ENCODE results near the gene ZBTB5.
"Not testable (repeated sequence)": the region's sequence is repeated elsewhere in the genome, so short reads cannot be mapped to it uniquely, and the experiment has no call there.

The ZBTB5 gene

DNA sequence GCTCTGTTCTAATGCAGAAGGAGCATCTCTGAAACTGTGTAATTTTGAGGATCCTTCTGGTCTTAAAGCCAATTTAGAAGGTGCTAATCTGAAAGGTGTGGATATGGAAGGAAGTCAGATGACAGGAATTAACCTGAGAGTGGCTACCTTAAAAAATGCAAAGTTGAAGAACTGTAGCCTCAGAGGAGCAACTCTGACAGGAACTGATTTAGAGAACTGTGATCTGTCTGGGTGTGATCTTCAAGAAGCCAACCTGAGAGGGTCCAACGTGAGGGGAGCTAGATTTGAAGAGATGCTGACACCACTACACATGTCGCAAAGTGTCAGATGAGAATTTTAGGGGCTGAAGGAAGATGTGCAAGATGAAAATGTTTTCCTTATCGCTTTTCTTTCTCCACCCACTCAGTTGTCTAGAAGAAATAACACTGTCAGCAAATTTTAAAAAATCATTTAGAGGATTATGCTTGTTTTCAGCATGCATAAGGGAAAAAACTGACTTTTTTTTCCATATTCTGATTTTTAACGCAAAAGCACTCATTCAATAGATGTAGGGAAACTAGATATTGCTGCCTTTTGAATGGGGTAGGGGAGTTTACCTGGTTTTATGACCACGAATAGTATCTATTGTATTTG, 12.9 kb upstream of the ZBTB5 start:
- H3K9me3 Mint-ChIP-seq: not testable (repeated sequence)

DNA sequence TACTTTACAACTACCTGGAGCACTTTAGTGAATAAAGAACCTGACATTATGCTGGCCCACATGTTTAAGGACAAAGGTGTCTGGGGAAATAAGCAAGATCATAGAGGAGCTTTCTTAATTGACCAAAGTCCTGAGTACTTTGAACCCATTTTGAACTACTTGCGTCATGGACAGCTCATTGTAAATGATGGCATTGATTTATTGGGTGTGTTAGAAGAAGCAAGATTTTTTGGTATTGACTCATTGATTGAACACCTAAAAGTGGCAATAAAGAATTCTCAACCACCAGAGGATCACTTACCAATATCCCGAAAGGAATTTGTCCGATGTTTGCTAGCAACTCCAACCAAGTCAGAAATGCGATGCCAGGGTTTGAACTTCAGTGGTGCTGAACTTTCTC, 12.2 kb upstream of the ZBTB5 start:
- not testable (repeated sequence) for H3K4me1 Mint-ChIP-seq; H3K4me3 Mint-ChIP-seq; H3K27ac Mint-ChIP-seq (ENCODE audit: low read depth); H3K9me3 Mint-ChIP-seq; ATAC-seq (replicated peaks; ENCODE audit: extremely low read depth, poor library complexity, severe bottlenecking); H3K36me3 Mint-ChIP-seq (ENCODE audit: insufficient read depth); DNase-seq (ENCODE audit: low spot score in 2 of 2)
- H3K27me3 Mint-ChIP-seq: peaks cover 53% of the 10 kb centered on the region

More for the DNA sequence above, 12.9 kb upstream of the ZBTB5 start:
- ATAC-seq (replicated peaks; ENCODE audit: extremely low read depth, poor library complexity, severe bottlenecking); H3K27ac Mint-ChIP-seq (ENCODE audit: low read depth); DNase-seq (ENCODE audit: low spot score in 2 of 2); H3K36me3 Mint-ChIP-seq (ENCODE audit: insufficient read depth); H3K4me1 Mint-ChIP-seq; H3K4me3 Mint-ChIP-seq: not testable (repeated sequence)
- peaks cover 53% of the 10 kb centered on the region for H3K27me3 Mint-ChIP-seq

DNA sequence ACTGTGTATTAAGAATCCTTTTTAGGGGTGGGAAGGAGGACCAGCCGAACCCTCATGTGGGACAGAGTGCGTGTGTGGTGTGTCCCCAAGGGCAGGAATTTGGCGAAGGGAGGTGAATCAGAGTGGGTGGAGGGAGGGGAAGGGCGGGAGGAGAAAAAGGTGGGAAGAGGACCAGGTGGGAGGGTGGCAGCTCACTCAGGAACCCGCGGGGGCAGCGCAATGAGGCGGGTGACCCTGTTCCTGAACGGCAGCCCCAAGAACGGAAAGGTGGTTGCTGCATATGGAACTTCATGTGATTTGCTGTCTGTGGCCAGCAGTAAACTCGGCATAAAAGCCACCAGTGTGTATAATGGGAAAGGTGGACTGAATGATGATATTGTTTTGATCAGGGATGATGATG, 11.7 kb upstream of the ZBTB5 start:
- DNase-seq (ENCODE audit: low spot score in 2 of 2) (no peak), ATAC-seq (replicated peaks; ENCODE audit: extremely low read depth, poor library complexity, severe bottlenecking) (no peak)
- H3K27me3 Mint-ChIP-seq: peaks cover 49% of the 10 kb centered on the region
- no peaks in the 10 kb centered on the region for H3K36me3 Mint-ChIP-seq (ENCODE audit: insufficient read depth)
- no peaks in the 10 kb centered on the region for H3K9me3 Mint-ChIP-seq
- H3K4me3 Mint-ChIP-seq: no peak overlapping the region
- H3K27ac Mint-ChIP-seq (ENCODE audit: low read depth): no peak overlapping the region
- peaks cover 5% of the 10 kb centered on the region for H3K4me1 Mint-ChIP-seq

- peaks cover 6% of the 10 kb centered on the region for H3K4me1 Mint-ChIP-seq
- no peak for ATAC-seq (replicated peaks; ENCODE audit: extremely low read depth, poor library complexity, severe bottlenecking)
- DNase-seq (ENCODE audit: low spot score in 2 of 2): no peak
Measured at GRCh38 chr9:37474438-37474837, 9.2 kb upstream of the ZBTB5 start.

DNA sequence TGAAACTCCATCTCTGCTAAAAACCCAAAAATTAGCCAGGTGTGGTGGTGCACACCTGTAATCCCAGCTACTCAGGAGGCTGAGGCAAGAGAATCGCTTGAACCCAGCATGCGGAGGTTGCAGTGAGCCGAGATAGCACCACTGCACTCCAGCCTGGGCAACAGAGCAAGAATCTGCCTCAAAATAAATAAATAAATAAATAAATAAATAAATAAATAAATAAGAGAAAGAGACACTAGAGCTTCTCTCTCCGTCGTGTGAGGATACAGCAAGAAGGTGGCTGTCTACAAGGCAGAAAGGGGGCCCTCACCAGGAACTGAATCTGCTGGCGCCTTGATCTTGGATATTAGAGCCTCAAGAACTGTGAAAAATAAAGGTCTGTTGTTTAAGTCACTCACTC, 8.7 kb upstream of the ZBTB5 start:
- peaks cover 25% of the 10 kb centered on the region for H3K27me3 Mint-ChIP-seq
- ATAC-seq (replicated peaks; ENCODE audit: extremely low read depth, poor library complexity, severe bottlenecking); H3K27ac Mint-ChIP-seq (ENCODE audit: low read depth): not testable (repeated sequence)

More at GRCh38 chr9:37474438-37474837, 9.2 kb upstream of the ZBTB5 start:
- no peaks in the 10 kb centered on the region for H3K36me3 Mint-ChIP-seq (ENCODE audit: insufficient read depth)
- H3K9me3 Mint-ChIP-seq: no peaks in the 10 kb centered on the region
- H3K27me3 Mint-ChIP-seq: peaks cover 29% of the 10 kb centered on the region
- H3K27ac Mint-ChIP-seq (ENCODE audit: low read depth): no peak overlapping the region
- H3K4me3 Mint-ChIP-seq: no peak overlapping the region

DNA sequence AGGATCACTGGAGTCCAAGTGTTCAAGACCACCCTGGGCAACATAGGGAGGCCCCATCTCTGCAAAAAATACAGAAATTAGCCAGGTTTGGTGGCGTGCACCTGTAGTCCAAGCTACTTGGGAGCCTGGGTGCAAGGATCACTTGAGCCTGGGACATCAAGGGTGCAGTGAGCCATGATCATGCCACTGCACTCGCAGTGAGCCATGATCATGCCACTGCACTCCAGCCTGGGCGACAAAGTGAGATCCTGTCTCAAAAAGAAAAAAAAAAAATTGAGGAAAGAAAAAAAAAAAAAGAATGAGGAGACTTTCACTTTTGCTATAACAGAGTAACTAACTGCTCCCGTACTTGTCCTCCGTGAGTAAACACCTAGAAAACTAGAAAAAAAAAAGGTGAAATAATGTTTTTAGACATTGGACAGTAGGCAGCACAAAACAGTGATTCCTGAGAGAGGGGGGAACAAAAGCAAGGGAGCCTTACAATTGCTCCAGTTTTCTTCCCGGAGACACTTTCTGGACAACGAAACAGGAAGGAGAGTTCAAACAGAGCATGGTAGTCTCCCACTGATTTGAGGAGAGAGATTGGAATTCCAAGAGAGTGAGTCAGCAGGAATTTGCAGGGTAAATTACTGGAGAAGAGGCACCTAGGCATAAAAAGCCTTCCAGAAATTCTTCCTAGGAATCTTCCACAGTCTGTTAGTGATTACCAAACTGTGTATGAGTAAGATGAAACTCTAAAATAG, 6.9 kb upstream of the ZBTB5 start:
- ATAC-seq (replicated peaks; ENCODE audit: extremely low read depth, poor library complexity, severe bottlenecking) (no peak), DNase-seq (ENCODE audit: low spot score in 2 of 2) (no peak)
- no peaks in the 10 kb centered on the region for H3K36me3 Mint-ChIP-seq (ENCODE audit: insufficient read depth)
- H3K4me1 Mint-ChIP-seq: peaks cover 6% of the 10 kb centered on the region
- H3K27ac Mint-ChIP-seq (ENCODE audit: low read depth): peak overlapping the region; percentile 42
- H3K9me3 Mint-ChIP-seq: no peaks in the 10 kb centered on the region
- peaks cover 8% of the 10 kb centered on the region for H3K27me3 Mint-ChIP-seq
- H3K4me3 Mint-ChIP-seq: peak overlapping the region; percentile 61

More for the DNA sequence above, 8.7 kb upstream of the ZBTB5 start:
- not testable (repeated sequence) for H3K9me3 Mint-ChIP-seq; DNase-seq (ENCODE audit: low spot score in 2 of 2); H3K4me1 Mint-ChIP-seq; H3K4me3 Mint-ChIP-seq; H3K36me3 Mint-ChIP-seq (ENCODE audit: insufficient read depth)

- Mint-ChIP-seq H3K36me3 (ENCODE audit: insufficient read depth) (peaks cover 25% of the 10 kb centered on the region), H3K4me1 (peaks cover 25% of the 10 kb centered on the region), H3K9me3 (no peaks in the 10 kb centered on the region), H3K27me3 (no peaks in the 10 kb centered on the region), H3K27ac (ENCODE audit: low read depth) (no peak overlapping the region), H3K4me3 (no peak overlapping the region)
- DNase-seq (ENCODE audit: low spot score in 2 of 2) (no peak), ATAC-seq (replicated peaks; ENCODE audit: extremely low read depth, poor library complexity, severe bottlenecking) (no peak)
Measured at GRCh38 chr9:37468620-37469019, 3.4 kb upstream of the ZBTB5 start.

GRCh38 chr9:37467530-37467929, 2.3 kb upstream of the ZBTB5 start:
- Mint-ChIP-seq H3K36me3 (ENCODE audit: insufficient read depth) (peaks cover 25% of the 10 kb centered on the region), H3K4me1 (peaks cover 36% of the 10 kb centered on the region)
- ATAC-seq (replicated peaks; ENCODE audit: extremely low read depth, poor library complexity, severe bottlenecking); H3K9me3 Mint-ChIP-seq; H3K27ac Mint-ChIP-seq (ENCODE audit: low read depth); DNase-seq (ENCODE audit: low spot score in 2 of 2); H3K27me3 Mint-ChIP-seq; H3K4me3 Mint-ChIP-seq: not testable (repeated sequence)

GRCh38 chr9:37466037-37466709, 923 bp upstream of the ZBTB5 start:
- Mint-ChIP-seq H3K4me1 (peaks cover 35% of the 10 kb centered on the region), H3K4me3 (peak overlapping the region; percentile 94), H3K27me3 (no peaks in the 10 kb centered on the region)

GRCh38 chr9:37464426-37465248, 613 bp downstream of the ZBTB5 start:
- Mint-ChIP-seq H3K27me3 (no peaks in the 10 kb centered on the region), H3K4me3 (peak overlapping the region; percentile 94), H3K9me3 (no peaks in the 10 kb centered on the region), H3K27ac (ENCODE audit: low read depth) (peak overlapping the region; percentile 96), H3K36me3 (ENCODE audit: insufficient read depth) (peaks cover 25% of the 10 kb centered on the region), H3K4me1 (peaks cover 35% of the 10 kb centered on the region)
- DNase-seq (ENCODE audit: low spot score in 2 of 2): peak; percentile 58 to 82
- peak; percentile 53 for ATAC-seq (replicated peaks; ENCODE audit: extremely low read depth, poor library complexity, severe bottlenecking)

More at GRCh38 chr9:37466037-37466709, 923 bp upstream of the ZBTB5 start:
- DNase-seq (ENCODE audit: low spot score in 2 of 2) (no peak), ATAC-seq (replicated peaks; ENCODE audit: extremely low read depth, poor library complexity, severe bottlenecking) (no peak)
- peaks cover 25% of the 10 kb centered on the region for H3K36me3 Mint-ChIP-seq (ENCODE audit: insufficient read depth)
- H3K27ac Mint-ChIP-seq (ENCODE audit: low read depth): peak overlapping the region; percentile 96
- no peaks in the 10 kb centered on the region for H3K9me3 Mint-ChIP-seq

DNA sequence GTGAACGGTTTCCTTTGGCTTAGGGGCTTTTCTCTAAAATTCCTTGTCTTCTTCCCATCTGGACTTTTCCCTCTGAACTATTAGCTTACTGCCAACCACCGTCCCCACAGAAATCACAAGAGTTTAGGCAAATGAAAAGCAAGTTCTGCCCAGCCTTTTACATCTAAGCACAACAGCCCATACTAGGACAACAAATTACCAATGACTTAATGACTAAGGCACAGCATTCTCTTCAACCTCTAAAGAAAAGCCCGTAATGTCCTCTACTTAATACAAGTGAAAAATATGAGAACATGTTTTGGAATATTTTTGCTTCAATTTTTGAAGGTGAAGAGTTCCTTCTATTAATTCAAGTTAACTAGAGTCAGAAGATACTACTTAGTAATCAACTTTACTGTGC, 1.2 kb downstream of the ZBTB5 start:
- peaks cover 35% of the 10 kb centered on the region for H3K4me1 Mint-ChIP-seq
- ATAC-seq (replicated peaks; ENCODE audit: extremely low read depth, poor library complexity, severe bottlenecking) (no peak), DNase-seq (ENCODE audit: low spot score in 2 of 2) (no peak)
- no peaks in the 10 kb centered on the region for H3K27me3 Mint-ChIP-seq
- peak overlapping the region; percentile 94 for H3K4me3 Mint-ChIP-seq
- H3K9me3 Mint-ChIP-seq: no peaks in the 10 kb centered on the region
- peak overlapping the region; percentile 96 for H3K27ac Mint-ChIP-seq (ENCODE audit: low read depth)
- H3K36me3 Mint-ChIP-seq (ENCODE audit: insufficient read depth): peaks cover 25% of the 10 kb centered on the region

DNA sequence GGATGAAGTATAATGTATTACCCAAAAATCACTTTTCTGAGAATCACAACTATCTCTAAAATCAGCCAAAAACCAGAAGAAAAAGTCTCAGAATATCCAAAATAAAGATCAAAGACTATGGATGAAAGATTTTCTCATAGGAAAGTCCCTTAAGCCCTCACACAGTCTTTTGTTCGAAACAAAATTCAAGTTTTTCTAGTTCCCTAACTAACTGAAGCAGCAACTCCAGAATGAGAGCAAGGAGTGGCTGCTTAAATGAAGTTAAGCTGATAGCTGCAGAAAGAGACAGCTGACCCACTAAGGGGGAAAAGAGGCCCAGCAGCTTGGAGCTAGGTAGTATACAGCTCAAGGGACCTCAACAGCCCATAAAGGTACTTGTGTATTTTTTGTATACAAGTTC, 8.4 kb downstream of the ZBTB5 start:
- peaks cover 33% of the 10 kb centered on the region for H3K4me1 Mint-ChIP-seq
- peaks cover 2% of the 10 kb centered on the region for H3K36me3 Mint-ChIP-seq (ENCODE audit: insufficient read depth)
- no peak overlapping the region for H3K27ac Mint-ChIP-seq (ENCODE audit: low read depth)
- no peak for DNase-seq (ENCODE audit: low spot score in 2 of 2)
- ATAC-seq (replicated peaks; ENCODE audit: extremely low read depth, poor library complexity, severe bottlenecking): no peak
- no peak overlapping the region for H3K4me3 Mint-ChIP-seq
- no peaks in the 10 kb centered on the region for H3K9me3 Mint-ChIP-seq
- H3K27me3 Mint-ChIP-seq: no peaks in the 10 kb centered on the region

Measured in central memory CD8-positive, alpha-beta T cell (primary cell).